A673 (cell line): ENCODE measurements around the gene SRRM2.

ENCODE experiments used
- CTCF ChIP-seq: fragments of 300-800, 200-600 bp; sonication (generic); conservative IDR thresholded peaks from 2 replicates; pipeline ENCODE4 v1.5.1; 2017; ENCODE audit warnings: low read depth, mild to moderate bottlenecking, antibody characterized with exemption, low read length, moderate library complexity, mixed read lengths
- EZH2 ChIP-seq: fragments of 200-600 bp; sonication (generic); IDR thresholded peaks from 2 replicates; pipeline ENCODE4 v1.6.1; 2017; ENCODE audit warnings: borderline replicate concordance, low read depth, mild to moderate bottlenecking, mixed read lengths, antibody characterized with exemption, low read length; ENCODE audit not compliant: poor library complexity, severe bottlenecking

DNA sequence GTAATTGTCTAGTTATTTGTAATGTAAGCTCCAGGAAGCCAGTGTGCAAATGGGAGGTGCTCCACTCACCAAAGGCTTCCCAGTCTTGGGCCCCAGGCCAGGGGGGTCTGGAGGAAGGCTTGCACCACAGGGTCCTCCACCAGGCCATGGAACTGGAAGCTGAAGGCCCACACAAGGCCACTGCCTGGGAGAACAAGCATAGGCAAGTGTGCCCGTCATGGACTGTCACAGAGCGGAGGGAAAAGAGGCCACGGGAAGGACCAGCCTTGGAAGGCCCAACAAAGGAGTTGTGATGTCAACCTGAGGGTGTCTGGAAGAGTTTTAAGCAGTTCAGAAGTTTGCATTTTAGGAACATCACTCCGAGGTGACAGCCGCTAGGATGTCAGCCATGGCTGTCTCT lies 3.0 kb upstream of the SRRM2 start:
- TF ChIP-seq EZH2 = no peak
- TF ChIP-seq CTCF = no peak
